WERI-Rb-1 (cell line): ENCODE data around the gene NFATC1.

ENCODE experiments used
- DNase-seq: peaks from one replicate; pipeline ENCODE4 v3.0.0-alpha.2; 2020
- H3K27ac ChIP-seq: fragments of 250-450 bp; sonication (Bioruptor Pico); 2 replicates; pipeline ENCODE4 v1.5.1; 2020; ENCODE audit warnings: mild to moderate bottlenecking, moderate library complexity
- H3K27me3 ChIP-seq: fragments of 250-450 bp; sonication (Bioruptor Pico); 2 replicates; pipeline ENCODE4 v1.5.1; 2021; ENCODE audit warnings: mild to moderate bottlenecking, low read depth, moderate library complexity; ENCODE audit not compliant: insufficient read depth, severe bottlenecking
- H3K36me3 ChIP-seq: fragments of 250-450 bp; sonication (Bioruptor Pico); 2 replicates; pipeline ENCODE4 v1.5.1; 2020; ENCODE audit warnings: mild to moderate bottlenecking, moderate library complexity
- H3K4me3 ChIP-seq: 2 replicates; pipeline ENCODE4 v1.5.1; 2011; ENCODE audit warnings: low read depth, mild to moderate bottlenecking, control low read depth, low read length
- H3K9me3 ChIP-seq: fragments of 250-450 bp; sonication (Bioruptor Pico); 2 replicates; pipeline ENCODE4 v1.5.1; 2021; ENCODE audit warnings: mild to moderate bottlenecking, moderate library complexity; ENCODE audit not compliant: severe bottlenecking
- TF ChIP-seq, protein P1 (sequence below): IDR thresholded peaks from 2 replicates; pipeline ENCODE4 v1.5.1; 2011; ENCODE audit warnings: low read depth, mild to moderate bottlenecking, control low read depth, inconsistent platforms, low read length

NFATC1 gene

GRCh38 chr18:79445696-79446561 lies 50.2 kb downstream of the NFATC1 start:
- Histone ChIP-seq H3K9me3 (no peaks in the 10 kb centered on the region), H3K27me3 (no peaks in the 10 kb centered on the region), H3K4me3 (no peak overlapping the region), H3K27ac (no peak overlapping the region), H3K36me3 (peaks cover 39% of the 10 kb centered on the region)
- TF ChIP-seq, protein P1, sequence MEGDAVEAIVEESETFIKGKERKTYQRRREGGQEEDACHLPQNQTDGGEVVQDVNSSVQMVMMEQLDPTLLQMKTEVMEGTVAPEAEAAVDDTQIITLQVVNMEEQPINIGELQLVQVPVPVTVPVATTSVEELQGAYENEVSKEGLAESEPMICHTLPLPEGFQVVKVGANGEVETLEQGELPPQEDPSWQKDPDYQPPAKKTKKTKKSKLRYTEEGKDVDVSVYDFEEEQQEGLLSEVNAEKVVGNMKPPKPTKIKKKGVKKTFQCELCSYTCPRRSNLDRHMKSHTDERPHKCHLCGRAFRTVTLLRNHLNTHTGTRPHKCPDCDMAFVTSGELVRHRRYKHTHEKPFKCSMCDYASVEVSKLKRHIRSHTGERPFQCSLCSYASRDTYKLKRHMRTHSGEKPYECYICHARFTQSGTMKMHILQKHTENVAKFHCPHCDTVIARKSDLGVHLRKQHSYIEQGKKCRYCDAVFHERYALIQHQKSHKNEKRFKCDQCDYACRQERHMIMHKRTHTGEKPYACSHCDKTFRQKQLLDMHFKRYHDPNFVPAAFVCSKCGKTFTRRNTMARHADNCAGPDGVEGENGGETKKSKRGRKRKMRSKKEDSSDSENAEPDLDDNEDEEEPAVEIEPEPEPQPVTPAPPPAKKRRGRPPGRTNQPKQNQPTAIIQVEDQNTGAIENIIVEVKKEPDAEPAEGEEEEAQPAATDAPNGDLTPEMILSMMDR: no peak
- no peak for DNase-seq

GRCh38 chr18:79446931-79447330 lies 51.2 kb downstream of the NFATC1 start:
- H3K36me3 ChIP-seq: peaks cover 48% of the 10 kb centered on the region
- TF ChIP-seq, protein P1: no peak
- DNase-seq: no peak
- no peak overlapping the region for H3K27ac ChIP-seq
- H3K4me3 ChIP-seq: no peak overlapping the region
- H3K9me3 ChIP-seq: no peaks in the 10 kb centered on the region
- H3K27me3 ChIP-seq: no peaks in the 10 kb centered on the region

DNA sequence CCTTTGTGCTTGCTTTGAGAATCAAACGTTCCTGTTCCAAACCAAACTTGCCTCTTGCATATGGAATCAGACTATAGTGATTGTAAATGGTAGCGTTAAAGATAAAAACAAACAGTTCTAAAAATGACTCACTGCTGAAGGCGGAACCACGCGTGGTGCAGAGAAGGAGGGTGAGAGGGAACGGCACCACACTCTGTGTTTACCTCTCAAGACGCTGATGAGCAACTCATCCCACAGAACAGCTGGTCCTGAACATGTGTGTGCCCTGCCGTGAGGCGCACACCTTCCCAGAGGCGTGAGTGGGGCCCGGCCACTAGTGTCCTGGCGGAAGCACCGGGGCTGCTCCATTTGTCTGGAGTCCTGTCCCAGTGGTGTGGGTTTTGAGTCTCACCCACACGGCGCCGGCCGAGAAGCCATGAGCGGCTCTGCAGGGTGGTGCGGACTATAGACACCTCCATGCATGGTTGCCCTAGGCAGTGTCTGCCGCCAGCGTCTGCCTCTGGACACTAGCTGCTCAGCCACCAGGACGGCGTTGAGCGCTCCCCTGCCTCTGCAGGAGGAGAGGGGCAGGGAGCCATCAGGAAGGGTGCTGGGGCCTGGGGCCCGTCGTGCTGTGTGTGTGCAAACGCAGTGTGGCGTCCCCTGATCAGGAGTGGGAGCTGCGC lies 52.1 kb downstream of the NFATC1 start:
- DNase-seq: no peak
- Histone ChIP-seq H3K9me3 (no peaks in the 10 kb centered on the region), H3K4me3 (no peak overlapping the region), H3K27me3 (no peaks in the 10 kb centered on the region), H3K27ac (no peak overlapping the region), H3K36me3 (peaks cover 56% of the 10 kb centered on the region)
- TF ChIP-seq, protein P1: no peak

DNA sequence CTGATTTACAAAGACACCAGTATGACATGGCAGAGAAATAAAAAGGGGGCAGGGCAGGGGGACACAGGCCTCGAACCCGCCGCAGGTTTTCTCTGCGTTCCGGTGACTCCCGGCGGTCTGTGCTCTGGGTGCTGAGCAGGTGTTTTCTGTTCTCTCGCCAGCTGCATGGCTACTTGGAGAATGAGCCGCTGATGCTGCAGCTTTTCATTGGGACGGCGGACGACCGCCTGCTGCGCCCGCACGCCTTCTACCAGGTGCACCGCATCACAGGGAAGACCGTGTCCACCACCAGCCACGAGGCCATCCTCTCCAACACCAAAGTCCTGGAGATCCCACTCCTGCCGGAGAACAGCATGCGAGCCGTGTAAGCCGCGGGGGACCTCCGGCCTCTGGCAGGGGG lies 52.9 kb downstream of the NFATC1 start:
- Histone ChIP-seq H3K27me3 (no peaks in the 10 kb centered on the region), H3K36me3 (peaks cover 57% of the 10 kb centered on the region), H3K4me3 (no peak overlapping the region), H3K9me3 (no peaks in the 10 kb centered on the region), H3K27ac (no peak overlapping the region)
- no peak for DNase-seq
- TF ChIP-seq, protein P1: no peak

DNA sequence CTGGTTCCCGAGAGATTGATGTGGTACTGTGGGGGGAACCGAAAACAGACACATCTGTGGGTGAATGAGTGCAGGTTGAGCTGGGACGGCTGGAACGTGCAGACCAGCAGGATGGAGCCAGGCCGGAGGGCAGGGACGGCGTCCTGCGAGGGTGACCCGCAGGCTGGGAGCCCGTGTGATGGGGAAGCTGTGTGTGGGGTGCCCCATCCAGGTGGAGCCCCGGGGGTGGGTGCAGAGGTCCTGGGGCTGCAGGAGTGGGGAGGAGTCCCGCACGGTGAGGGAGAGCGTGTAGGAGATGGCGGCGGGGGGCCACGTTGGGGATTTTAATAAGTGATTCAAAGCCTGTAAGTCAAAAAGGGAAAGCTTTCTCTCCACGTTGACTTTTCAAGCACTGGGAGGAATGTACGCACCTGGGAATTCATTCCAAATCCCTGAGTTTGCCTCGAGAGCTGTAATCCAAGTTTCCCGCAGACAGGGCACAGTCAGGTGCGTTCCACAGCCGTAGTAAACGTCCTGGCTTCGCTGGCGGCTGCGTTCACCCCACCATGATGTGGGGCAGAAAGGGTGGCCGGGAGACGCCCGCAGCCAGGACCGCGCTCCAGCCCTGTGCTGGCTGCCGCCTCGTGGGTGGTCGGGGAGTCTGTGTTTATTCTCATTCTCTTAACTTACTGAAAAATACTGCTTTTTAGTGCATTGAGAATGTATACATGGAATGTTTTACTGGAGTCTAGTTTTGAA lies 54.0 kb downstream of the NFATC1 start:
- H3K36me3 ChIP-seq: peaks cover 68% of the 10 kb centered on the region
- H3K9me3 ChIP-seq: no peaks in the 10 kb centered on the region
- no peak overlapping the region for H3K4me3 ChIP-seq
- no peak for DNase-seq
- H3K27ac ChIP-seq: no peak overlapping the region
- no peaks in the 10 kb centered on the region for H3K27me3 ChIP-seq
- TF ChIP-seq, protein P1: no peak
